Gastroesophageal sphincter (tissue), 4 donors: ENCODE measurements around the gene UVSSA. TPM values are rescaled to one million over a fixed set of nuclear protein-coding genes. Genes with fewer than 3 reads are reported as not detected.

Source experiments
- ATAC-seq: fragments of 150-250 bp; one replicate; pipeline ENCODE4 v1.9.1; 2016; ENCODE audit warnings: mild to moderate bottlenecking, moderate library complexity
- H3K27ac ChIP-seq, 4 donors: fragments of 200-600 bp; sonication (generic) in 3 of 4; 1 replicate in 3 of 4; 2 replicates in 1 of 4; pipeline ENCODE4 v1.5.1; 2016 to 2019
- H3K27me3 ChIP-seq: fragments of 200-600 bp; sonication (generic); one replicate; pipeline ENCODE4 v1.5.1; 2019
- H3K36me3 ChIP-seq, 2 donors: fragments of 200-600 bp; sonication (generic); one replicate each; pipeline ENCODE4 v1.5.1; 2019; ENCODE audit warnings: control low read depth in 1 of 2
- H3K4me1 ChIP-seq, 3 donors: fragments of 200-600 bp; sonication (generic); 1 replicate in 2 of 3; 2 replicates in 1 of 3; pipeline ENCODE4 v1.5.1; 2016 to 2019; ENCODE audit warnings: control low read depth in 2 of 3
- H3K4me3 ChIP-seq, 2 donors: fragments of 200-600 bp; sonication (generic); one replicate each; pipeline ENCODE4 v1.5.1; 2019; ENCODE audit warnings: mild to moderate bottlenecking in 1 of 2, moderate library complexity in 1 of 2
- H3K9me3 ChIP-seq, 3 donors: fragments of 200-600 bp; sonication (generic); one replicate each; pipeline ENCODE4 v1.5.1; 2017 to 2019; ENCODE audit warnings: control low read depth in 2 of 3
- EP300 ChIP-seq: sonication (generic); formaldehyde crosslinking; IDR thresholded peaks from one replicate; pipeline ENCODE4 v1.6.1; 2017; ENCODE audit warnings: antibody characterized with exemption, mild to moderate bottlenecking
- POLR2A ChIP-seq, 2 donors: fragments of 450-650 bp; IDR thresholded peaks; one replicate each; pipeline ENCODE4 v1.6.1; 2017; ENCODE audit warnings: antibody characterized with exemption in 2 of 2, mild to moderate bottlenecking in 2 of 2, moderate library complexity in 1 of 2
- POLR2AphosphoS5 ChIP-seq: sonication (generic); formaldehyde crosslinking; IDR thresholded peaks from one replicate; pipeline ENCODE4 v1.6.1; 2017; ENCODE audit warnings: antibody characterized with exemption
- WGBS, 2 donors: methylation state at CpG; one replicate each; pipeline ENCODE4 v1.1.5; 2018; ENCODE audit warnings: low coverage in 1 of 2; 5-methylcytosine and 5-hydroxymethylcytosine counted together
- total RNA-seq, 4 donors: library from RNA; depleted of rRNA; stranded (reverse); fragments of >200 nt; gene quantifications; one replicate each; pipeline ENCODE4 v1.1.0, GENCODE V29; 2016
- TF ChIP-seq, protein P1 (sequence below), 4 experiments: fragments of 200-600 bp in 2 of 4; fragments of 450-650 bp in 2 of 4; sonication (generic) in 1 of 4; IDR thresholded peaks; one replicate each; pipeline ENCODE4 v1.5.1; 2017 to 2019; ENCODE audit warnings: antibody characterized with exemption in 4 of 4, mild to moderate bottlenecking in 2 of 4, moderate library complexity in 2 of 4

UVSSA gene
- total RNA-seq, 4 donors from 2014 or later = 3.1 to 24.1 (median 9.9) TPM

DNA sequence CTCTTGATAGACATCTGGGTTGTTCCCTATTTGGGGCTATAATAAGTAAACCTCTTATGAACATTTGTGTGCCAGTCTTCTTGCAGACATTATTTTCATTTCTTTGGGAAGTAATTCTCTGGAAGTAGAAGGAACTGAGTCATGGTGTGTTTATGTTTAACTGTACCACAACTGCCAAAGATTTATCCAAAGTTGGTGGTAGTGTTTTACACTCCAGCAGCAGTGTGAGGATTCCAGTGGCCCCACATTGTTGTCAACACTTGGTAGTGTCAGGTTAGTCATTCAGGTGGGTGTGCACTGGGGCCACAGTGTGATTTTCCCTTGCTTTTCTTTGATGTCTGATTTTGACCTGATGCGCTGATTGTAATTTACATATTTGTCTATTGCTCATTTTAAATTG, 5.0 kb upstream of the UVSSA start:
- no peaks in the 10 kb centered on the region for H3K9me3 ChIP-seq
- peaks cover 0 to 48% of the 10 kb centered on the region in 2 donors for H3K36me3 ChIP-seq
- H3K27ac ChIP-seq = no peak overlapping the region
- TF ChIP-seq EP300 = no peak
- no peak for TF ChIP-seq POLR2A (IDR thresholded peaks at IDR 0.05)
- TF ChIP-seq POLR2AphosphoS5 = no peak
- TF ChIP-seq, protein P1, sequence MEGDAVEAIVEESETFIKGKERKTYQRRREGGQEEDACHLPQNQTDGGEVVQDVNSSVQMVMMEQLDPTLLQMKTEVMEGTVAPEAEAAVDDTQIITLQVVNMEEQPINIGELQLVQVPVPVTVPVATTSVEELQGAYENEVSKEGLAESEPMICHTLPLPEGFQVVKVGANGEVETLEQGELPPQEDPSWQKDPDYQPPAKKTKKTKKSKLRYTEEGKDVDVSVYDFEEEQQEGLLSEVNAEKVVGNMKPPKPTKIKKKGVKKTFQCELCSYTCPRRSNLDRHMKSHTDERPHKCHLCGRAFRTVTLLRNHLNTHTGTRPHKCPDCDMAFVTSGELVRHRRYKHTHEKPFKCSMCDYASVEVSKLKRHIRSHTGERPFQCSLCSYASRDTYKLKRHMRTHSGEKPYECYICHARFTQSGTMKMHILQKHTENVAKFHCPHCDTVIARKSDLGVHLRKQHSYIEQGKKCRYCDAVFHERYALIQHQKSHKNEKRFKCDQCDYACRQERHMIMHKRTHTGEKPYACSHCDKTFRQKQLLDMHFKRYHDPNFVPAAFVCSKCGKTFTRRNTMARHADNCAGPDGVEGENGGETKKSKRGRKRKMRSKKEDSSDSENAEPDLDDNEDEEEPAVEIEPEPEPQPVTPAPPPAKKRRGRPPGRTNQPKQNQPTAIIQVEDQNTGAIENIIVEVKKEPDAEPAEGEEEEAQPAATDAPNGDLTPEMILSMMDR (IDR thresholded peaks at IDR 0.05) = no peak
- H3K4me3 ChIP-seq = no peak overlapping the region
- ATAC-seq = no peak
- H3K4me1 ChIP-seq = peaks cover 0 to 16% (median 4%) of the 10 kb centered on the region in 3 donors
- H3K27me3 ChIP-seq = no peaks in the 10 kb centered on the region
- 92 to 100% methylated on average over 1 of the region's 1 CpG for WGBS, 2 donors

DNA sequence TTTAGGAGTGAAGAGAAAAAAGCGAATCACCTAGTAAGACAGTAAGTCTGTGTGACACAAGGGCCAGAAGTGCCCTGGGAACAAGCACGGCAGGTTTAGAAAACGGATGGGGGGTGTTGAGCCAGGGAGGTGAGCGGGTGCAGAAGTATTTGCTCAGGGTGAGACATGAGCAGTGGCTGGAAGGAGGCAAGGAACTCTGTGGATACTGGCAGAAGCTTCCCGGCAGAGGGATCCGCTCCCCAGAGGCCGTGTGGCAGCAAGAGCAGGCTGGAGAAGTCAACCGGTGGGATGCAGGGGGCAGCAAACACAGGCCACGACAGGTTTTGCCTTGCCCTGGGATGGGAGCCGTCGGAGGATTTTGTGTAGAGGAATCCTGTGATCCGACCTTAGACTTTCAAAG, 2.3 kb upstream of the UVSSA start:
- Histone ChIP-seq H3K4me1 (peaks cover 0 to 38% (median 21%) of the 10 kb centered on the region in 3 donors), H3K27me3 (no peaks in the 10 kb centered on the region), H3K27ac (no peak overlapping the region), H3K4me3 (no peak overlapping the region), H3K36me3 (peaks cover 0 to 24% of the 10 kb centered on the region in 2 donors), H3K9me3 (no peaks in the 10 kb centered on the region)
- ATAC-seq = no peak
- WGBS, 2 donors = 63 to 71% methylated on average over 7 to 9 of the region's 12 CpGs
- TF ChIP-seq POLR2AphosphoS5 (no peak), EP300 (no peak), POLR2A (IDR thresholded peaks at IDR 0.05) (no peak)
- TF ChIP-seq, protein P1 (IDR thresholded peaks at IDR 0.05) = no peak

DNA sequence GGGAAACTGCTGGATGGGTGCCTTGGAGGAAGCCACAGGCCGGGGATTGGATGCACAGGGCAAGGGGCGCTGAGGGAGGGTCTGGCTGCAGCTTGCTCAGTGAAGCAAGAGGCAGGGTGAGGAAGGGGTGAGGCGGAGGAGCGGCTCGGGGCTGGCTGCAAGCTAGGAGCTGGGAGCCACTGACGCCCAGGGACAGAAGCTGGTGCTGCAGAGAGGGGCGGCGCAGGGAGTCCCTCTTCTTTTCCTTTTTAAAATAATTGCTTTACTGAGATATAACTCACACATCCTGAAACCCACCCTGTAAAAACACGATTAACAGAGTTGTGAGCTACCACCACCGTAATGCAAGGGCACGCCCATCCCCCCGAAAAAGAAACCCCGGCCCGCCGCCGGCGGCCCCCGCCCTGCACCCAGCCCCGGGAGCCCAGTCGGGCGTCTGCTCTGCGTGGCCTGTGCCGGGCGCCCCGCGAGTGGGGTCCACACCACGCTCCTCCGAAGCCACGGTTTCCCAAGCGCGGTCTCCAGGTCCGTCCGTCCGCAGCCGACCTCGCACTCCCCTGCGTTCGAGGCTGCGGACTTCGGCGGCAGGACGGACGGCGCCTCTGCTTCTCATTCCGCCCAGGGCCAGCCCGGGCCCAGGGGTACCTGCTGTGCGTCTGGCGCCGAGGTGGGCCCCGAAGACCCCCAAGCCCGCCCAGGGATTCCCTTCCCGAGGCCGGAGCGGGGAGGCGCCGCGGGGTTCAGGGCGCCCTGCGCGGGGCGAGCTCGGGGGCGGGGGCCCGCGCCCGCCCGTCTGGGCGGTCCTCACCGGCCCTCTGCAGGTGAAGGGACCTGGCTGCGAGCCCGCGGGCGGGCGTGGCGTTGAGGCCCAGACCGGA, 866 bp upstream of the UVSSA start:
- no peaks in the 10 kb centered on the region for H3K9me3 ChIP-seq
- peaks cover 0 to 45% (median 21%) of the 10 kb centered on the region in 3 donors for H3K4me1 ChIP-seq
- peak overlapping the region; percentile 58 to 94 for H3K4me3 ChIP-seq
- no peak for TF ChIP-seq EP300
- TF ChIP-seq POLR2A (IDR thresholded peaks at IDR 0.05) = no peak
- TF ChIP-seq, protein P1 (IDR thresholded peaks at IDR 0.05) = no peak
- no peak for TF ChIP-seq POLR2AphosphoS5
- peaks cover 0 to 20% of the 10 kb centered on the region in 2 donors for H3K36me3 ChIP-seq
- peak overlapping the region; percentile 75 to 99 (median 96) for H3K27ac ChIP-seq
- 0% methylated on average over 4 to 11 of the region's 76 CpGs for WGBS, 2 donors
- no peaks in the 10 kb centered on the region for H3K27me3 ChIP-seq
- peak; percentile 6 for ATAC-seq

DNA sequence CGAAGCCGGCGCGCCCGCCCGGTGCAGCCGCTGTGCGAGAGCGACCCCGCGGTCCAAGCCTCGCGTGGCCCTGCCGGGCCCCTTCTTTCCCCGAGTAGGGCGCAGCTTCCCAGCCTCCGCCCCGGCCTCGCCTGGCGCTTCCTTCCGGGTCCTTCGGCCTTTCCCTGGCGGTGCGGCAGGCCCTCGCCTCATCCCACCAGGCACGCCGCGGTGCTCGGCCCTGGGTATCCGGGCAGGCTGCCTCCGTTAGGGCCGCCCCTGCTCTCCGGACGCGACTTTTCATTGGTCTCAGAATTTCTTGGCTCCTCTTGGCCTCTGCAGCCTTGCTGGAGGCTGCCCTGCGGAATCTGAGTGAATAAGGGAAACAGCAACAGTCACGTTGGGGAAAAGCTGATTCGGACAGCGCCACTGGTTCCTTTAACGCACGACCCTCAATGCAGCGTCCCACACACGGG, 429 bp downstream of the UVSSA start:
- Histone ChIP-seq H3K36me3 (peaks cover 0 to 19% of the 10 kb centered on the region in 2 donors), H3K9me3 (no peaks in the 10 kb centered on the region), H3K4me1 (peaks cover 0 to 56% (median 26%) of the 10 kb centered on the region in 3 donors), H3K4me3 (peak overlapping the region; percentile 39 to 94), H3K27me3 (no peaks in the 10 kb centered on the region), H3K27ac (peak overlapping the region; percentile 76 to 99 (median 98))
- WGBS, 2 donors = 0% methylated on average over 8 of the region's 43 CpGs; no CpG with 5 or more reads in 1 of the 2 donors
- TF ChIP-seq EP300 (no peak), POLR2AphosphoS5 (peak; percentile 59), POLR2A (IDR thresholded peaks at IDR 0.05) (peak; percentile 31 to 53)
- TF ChIP-seq, protein P1 (IDR thresholded peaks at IDR 0.05) = peak in 2 of 4 experiments; percentile 29 to 31
- ATAC-seq = peak; percentile 73
